HEK293 (cell line): ENCODE measurements around the gene KPNA1.

ENCODE experiments used
- GLI4 ChIP-seq: fragments of 450-650 bp; formaldehyde crosslinking; IDR thresholded peaks from 2 replicates; pipeline ENCODE4 v1.5.1; 2016; ENCODE audit warnings: missing biosample characterization, missing genetic modification characterization
- GLIS2 ChIP-seq: fragments of 450-650 bp; formaldehyde crosslinking; IDR thresholded peaks from 2 replicates; pipeline ENCODE4 v1.5.1; 2016; ENCODE audit warnings: missing biosample characterization, missing genetic modification characterization
- MEIS1 ChIP-seq: sonication (generic); formaldehyde crosslinking; IDR thresholded peaks from 2 replicates; pipeline ENCODE4 v1.8.1; 2022; ENCODE audit warnings: missing genetic modification reagents, mild to moderate bottlenecking, borderline replicate concordance
- SP7 ChIP-seq: fragments of 450-650 bp; formaldehyde crosslinking; IDR thresholded peaks from 2 replicates; pipeline ENCODE4 v1.5.1; 2016; ENCODE audit warnings: missing biosample characterization, missing genetic modification characterization
- TCF7L2 ChIP-seq: IDR thresholded peaks from 2 replicates; pipeline ENCODE4 v1.6.1; 2011; ENCODE audit warnings: low read depth, mild to moderate bottlenecking, inconsistent platforms, low read length, moderate library complexity, borderline replicate concordance
- YY2 ChIP-seq: fragments of 450-650 bp; formaldehyde crosslinking; IDR thresholded peaks from 2 replicates; pipeline ENCODE4 v1.5.1; 2016; ENCODE audit warnings: missing biosample characterization, missing genetic modification characterization
- ZFP37 ChIP-seq: fragments of 450-650 bp; formaldehyde crosslinking; IDR thresholded peaks from 2 replicates; pipeline ENCODE4 v1.5.1; 2016; ENCODE audit warnings: missing biosample characterization, missing genetic modification characterization
- ZNF112 ChIP-seq: fragments of 450-650 bp; formaldehyde crosslinking; IDR thresholded peaks from 2 replicates; pipeline ENCODE4 v1.5.0; 2017; ENCODE audit warnings: missing biosample characterization, missing genetic modification characterization
- ZNF114 ChIP-seq: fragments of 450-650 bp; formaldehyde crosslinking; IDR thresholded peaks from 2 replicates; pipeline ENCODE4 v1.5.0; 2017; ENCODE audit warnings: missing biosample characterization, missing genetic modification characterization
- ZNF121 ChIP-seq: fragments of 450-650 bp; formaldehyde crosslinking; IDR thresholded peaks from 2 replicates; pipeline ENCODE4 v1.5.1; 2016; ENCODE audit warnings: missing biosample characterization, missing genetic modification characterization
- ZNF138 ChIP-seq: fragments of 450-650 bp; formaldehyde crosslinking; IDR thresholded peaks from 2 replicates; pipeline ENCODE4 v1.5.1; 2016; ENCODE audit warnings: missing biosample characterization, missing genetic modification characterization, borderline replicate concordance
- ZNF223 ChIP-seq: fragments of 450-650 bp; formaldehyde crosslinking; IDR thresholded peaks from 2 replicates; pipeline ENCODE4 v1.5.1; 2016; ENCODE audit warnings: missing biosample characterization, missing genetic modification characterization
- ZNF311 ChIP-seq: fragments of 450-650 bp; formaldehyde crosslinking; IDR thresholded peaks from 2 replicates; pipeline ENCODE4 v1.5.1; 2017; ENCODE audit warnings: missing biosample characterization, missing genetic modification characterization, borderline replicate concordance
- ZNF324 ChIP-seq: fragments of 450-650 bp; formaldehyde crosslinking; IDR thresholded peaks from 2 replicates; pipeline ENCODE4 v1.5.1; 2016; ENCODE audit warnings: missing biosample characterization, missing genetic modification characterization
- ZNF404 ChIP-seq: fragments of 450-650 bp; formaldehyde crosslinking; IDR thresholded peaks from 2 replicates; pipeline ENCODE4 v1.5.1; 2017; ENCODE audit warnings: missing biosample characterization, missing genetic modification characterization
- ZNF433 ChIP-seq: fragments of 450-650 bp; formaldehyde crosslinking; IDR thresholded peaks from 2 replicates; pipeline ENCODE4 v1.5.1; 2016; ENCODE audit warnings: missing biosample characterization, missing genetic modification characterization, low read depth
- ZNF548 ChIP-seq: fragments of 450-650 bp; formaldehyde crosslinking; IDR thresholded peaks from 2 replicates; pipeline ENCODE4 v1.5.1; 2016; ENCODE audit warnings: missing biosample characterization, missing genetic modification characterization
- ZNF626 ChIP-seq: fragments of 450-650 bp; sonication (Bioruptor Pico); formaldehyde crosslinking; IDR thresholded peaks from 2 replicates; pipeline ENCODE4 v1.5.1; 2018; ENCODE audit warnings: missing biosample characterization, missing genetic modification characterization, inconsistent platforms
- ZNF830 ChIP-seq: fragments of 450-650 bp; IDR thresholded peaks from 2 replicates; pipeline ENCODE4 v1.5.0; 2018; ENCODE audit warnings: missing biosample characterization, missing genetic modification characterization, low read depth, mild to moderate bottlenecking, moderate library complexity
- TF ChIP-seq, protein P1 (sequence below): fragments of 450-650 bp; formaldehyde crosslinking; IDR thresholded peaks from 2 replicates; pipeline ENCODE4 v1.5.1; 2016; ENCODE audit warnings: missing biosample characterization, missing genetic modification characterization
- TF ChIP-seq, protein P2 (sequence below): sonication (generic); formaldehyde crosslinking; IDR thresholded peaks from 2 replicates; pipeline ENCODE4 v1.8.1; 2022; ENCODE audit warnings: mild to moderate bottlenecking, moderate library complexity, missing genetic modification reagents
- TF ChIP-seq, protein P3 (sequence below): fragments of 450-650 bp; formaldehyde crosslinking; IDR thresholded peaks from 2 replicates; pipeline ENCODE4 v1.5.1; 2016; ENCODE audit warnings: missing biosample characterization, missing genetic modification characterization
- TF ChIP-seq, protein P4 (sequence below): fragments of 450-650 bp; formaldehyde crosslinking; IDR thresholded peaks from 2 replicates; pipeline ENCODE4 v1.5.1; 2017; ENCODE audit warnings: missing biosample characterization, missing genetic modification characterization
- TF ChIP-seq, protein P5 (sequence below): fragments of 450-650 bp; formaldehyde crosslinking; IDR thresholded peaks from 2 replicates; pipeline ENCODE4 v1.5.1; 2016; ENCODE audit warnings: missing biosample characterization, missing genetic modification characterization
- TF ChIP-seq, protein P6 (sequence below): fragments of 450-650 bp; formaldehyde crosslinking; IDR thresholded peaks from 2 replicates; pipeline ENCODE4 v1.5.1; 2016; ENCODE audit warnings: missing biosample characterization, missing genetic modification characterization
- TF ChIP-seq, protein P7 (sequence below): fragments of 450-650 bp; formaldehyde crosslinking; IDR thresholded peaks from 2 replicates; pipeline ENCODE4 v1.5.1; 2016; ENCODE audit warnings: missing biosample characterization, missing genetic modification characterization

KPNA1 gene

DNA sequence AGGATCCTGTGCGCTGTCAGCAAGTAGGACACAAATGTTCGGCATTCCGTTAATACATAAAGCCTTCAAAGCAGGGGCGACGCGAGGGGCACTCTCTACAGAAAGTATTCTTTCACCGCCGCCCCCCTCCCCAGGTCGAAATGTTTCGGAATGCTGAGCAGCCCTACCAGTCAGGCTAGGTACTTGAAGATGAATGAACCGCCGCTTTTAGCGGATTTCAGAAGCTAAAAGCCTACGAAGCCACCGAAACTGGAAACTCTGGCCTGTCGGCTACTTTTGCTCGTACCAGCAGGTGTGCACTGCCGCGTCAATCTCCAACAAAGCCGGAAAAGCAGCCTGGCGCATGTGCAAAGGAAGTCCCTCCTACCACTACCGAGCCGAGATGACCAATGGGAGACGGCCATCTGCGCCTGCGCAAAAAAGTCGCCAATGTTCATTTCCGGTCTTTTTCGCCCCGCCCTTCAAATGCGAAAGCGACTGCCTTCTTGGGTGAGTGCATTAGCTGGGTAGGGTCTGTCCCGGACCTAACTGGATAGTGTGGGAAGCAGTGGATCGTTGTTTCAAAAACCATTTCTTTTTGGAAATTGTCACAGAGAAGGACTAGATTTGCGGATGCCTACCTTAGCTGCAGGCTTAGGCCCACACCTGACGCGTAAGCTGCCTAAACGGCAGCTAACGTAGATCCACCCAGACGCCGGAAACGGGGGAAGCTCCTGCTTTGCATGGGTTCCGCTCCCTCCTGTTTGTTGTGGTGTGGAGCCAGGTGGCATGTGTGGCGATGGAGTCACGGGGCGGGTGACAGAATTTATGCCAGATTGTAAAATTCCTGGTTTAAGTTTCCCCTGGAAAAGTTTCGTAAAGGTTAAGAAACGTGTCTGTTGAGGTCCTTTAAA, 98.7 kb downstream of the KPNA1 start, which contains the start of gene WDR5B (continued):
- TF ChIP-seq, protein P1, sequence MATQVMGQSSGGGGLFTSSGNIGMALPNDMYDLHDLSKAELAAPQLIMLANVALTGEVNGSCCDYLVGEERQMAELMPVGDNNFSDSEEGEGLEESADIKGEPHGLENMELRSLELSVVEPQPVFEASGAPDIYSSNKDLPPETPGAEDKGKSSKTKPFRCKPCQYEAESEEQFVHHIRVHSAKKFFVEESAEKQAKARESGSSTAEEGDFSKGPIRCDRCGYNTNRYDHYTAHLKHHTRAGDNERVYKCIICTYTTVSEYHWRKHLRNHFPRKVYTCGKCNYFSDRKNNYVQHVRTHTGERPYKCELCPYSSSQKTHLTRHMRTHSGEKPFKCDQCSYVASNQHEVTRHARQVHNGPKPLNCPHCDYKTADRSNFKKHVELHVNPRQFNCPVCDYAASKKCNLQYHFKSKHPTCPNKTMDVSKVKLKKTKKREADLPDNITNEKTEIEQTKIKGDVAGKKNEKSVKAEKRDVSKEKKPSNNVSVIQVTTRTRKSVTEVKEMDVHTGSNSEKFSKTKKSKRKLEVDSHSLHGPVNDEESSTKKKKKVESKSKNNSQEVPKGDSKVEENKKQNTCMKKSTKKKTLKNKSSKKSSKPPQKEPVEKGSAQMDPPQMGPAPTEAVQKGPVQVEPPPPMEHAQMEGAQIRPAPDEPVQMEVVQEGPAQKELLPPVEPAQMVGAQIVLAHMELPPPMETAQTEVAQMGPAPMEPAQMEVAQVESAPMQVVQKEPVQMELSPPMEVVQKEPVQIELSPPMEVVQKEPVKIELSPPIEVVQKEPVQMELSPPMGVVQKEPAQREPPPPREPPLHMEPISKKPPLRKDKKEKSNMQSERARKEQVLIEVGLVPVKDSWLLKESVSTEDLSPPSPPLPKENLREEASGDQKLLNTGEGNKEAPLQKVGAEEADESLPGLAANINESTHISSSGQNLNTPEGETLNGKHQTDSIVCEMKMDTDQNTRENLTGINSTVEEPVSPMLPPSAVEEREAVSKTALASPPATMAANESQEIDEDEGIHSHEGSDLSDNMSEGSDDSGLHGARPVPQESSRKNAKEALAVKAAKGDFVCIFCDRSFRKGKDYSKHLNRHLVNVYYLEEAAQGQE (tag by site-specific recombination) = no peak
- TF ChIP-seq, protein P2, sequence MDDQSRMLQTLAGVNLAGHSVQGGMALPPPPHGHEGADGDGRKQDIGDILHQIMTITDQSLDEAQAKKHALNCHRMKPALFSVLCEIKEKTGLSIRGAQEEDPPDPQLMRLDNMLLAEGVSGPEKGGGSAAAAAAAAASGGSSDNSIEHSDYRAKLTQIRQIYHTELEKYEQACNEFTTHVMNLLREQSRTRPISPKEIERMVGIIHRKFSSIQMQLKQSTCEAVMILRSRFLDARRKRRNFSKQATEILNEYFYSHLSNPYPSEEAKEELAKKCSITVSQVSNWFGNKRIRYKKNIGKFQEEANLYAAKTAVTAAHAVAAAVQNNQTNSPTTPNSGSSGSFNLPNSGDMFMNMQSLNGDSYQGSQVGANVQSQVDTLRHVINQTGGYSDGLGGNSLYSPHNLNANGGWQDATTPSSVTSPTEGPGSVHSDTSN (CRISPR knock-in tag) = no peak
- TF ChIP-seq ZNF324 (no peak), ZNF548 (no peak), YY2 (tag by site-specific recombination) (no peak), ZNF404 (tag by site-specific recombination) (no peak), ZFP37 (tag by site-specific recombination) (0 out of 2 replicates have a peak, but pooled peaks have one; percentile 25), ZNF433 (tag by site-specific recombination) (no peak), ZNF626 (tag by site-specific recombination) (no peak), ZNF830 (tag by site-specific recombination) (no peak), GLI4 (no peak), ZNF138 (tag by site-specific recombination) (no peak), ZNF112 (tag by site-specific recombination) (no peak), ZNF121 (tag by site-specific recombination) (no peak), ZNF311 (tag by site-specific recombination) (no peak), MEIS1 (CRISPR knock-in tag) (no peak), GLIS2 (tag by site-specific recombination) (no peak), SP7 (tag by site-specific recombination) (peak; percentile 55), ZNF223 (tag by site-specific recombination) (no peak), TCF7L2 (no peak), ZNF114 (tag by site-specific recombination) (no peak)
- TF ChIP-seq, protein P3, sequence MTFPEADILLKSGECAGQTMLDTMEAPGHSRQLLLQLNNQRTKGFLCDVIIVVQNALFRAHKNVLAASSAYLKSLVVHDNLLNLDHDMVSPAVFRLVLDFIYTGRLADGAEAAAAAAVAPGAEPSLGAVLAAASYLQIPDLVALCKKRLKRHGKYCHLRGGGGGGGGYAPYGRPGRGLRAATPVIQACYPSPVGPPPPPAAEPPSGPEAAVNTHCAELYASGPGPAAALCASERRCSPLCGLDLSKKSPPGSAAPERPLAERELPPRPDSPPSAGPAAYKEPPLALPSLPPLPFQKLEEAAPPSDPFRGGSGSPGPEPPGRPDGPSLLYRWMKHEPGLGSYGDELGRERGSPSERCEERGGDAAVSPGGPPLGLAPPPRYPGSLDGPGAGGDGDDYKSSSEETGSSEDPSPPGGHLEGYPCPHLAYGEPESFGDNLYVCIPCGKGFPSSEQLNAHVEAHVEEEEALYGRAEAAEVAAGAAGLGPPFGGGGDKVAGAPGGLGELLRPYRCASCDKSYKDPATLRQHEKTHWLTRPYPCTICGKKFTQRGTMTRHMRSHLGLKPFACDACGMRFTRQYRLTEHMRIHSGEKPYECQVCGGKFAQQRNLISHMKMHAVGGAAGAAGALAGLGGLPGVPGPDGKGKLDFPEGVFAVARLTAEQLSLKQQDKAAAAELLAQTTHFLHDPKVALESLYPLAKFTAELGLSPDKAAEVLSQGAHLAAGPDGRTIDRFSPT (tag by site-specific recombination) = no peak
- TF ChIP-seq, protein P4, sequence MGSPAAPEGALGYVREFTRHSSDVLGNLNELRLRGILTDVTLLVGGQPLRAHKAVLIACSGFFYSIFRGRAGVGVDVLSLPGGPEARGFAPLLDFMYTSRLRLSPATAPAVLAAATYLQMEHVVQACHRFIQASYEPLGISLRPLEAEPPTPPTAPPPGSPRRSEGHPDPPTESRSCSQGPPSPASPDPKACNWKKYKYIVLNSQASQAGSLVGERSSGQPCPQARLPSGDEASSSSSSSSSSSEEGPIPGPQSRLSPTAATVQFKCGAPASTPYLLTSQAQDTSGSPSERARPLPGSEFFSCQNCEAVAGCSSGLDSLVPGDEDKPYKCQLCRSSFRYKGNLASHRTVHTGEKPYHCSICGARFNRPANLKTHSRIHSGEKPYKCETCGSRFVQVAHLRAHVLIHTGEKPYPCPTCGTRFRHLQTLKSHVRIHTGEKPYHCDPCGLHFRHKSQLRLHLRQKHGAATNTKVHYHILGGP (tag by site-specific recombination) = no peak
- TF ChIP-seq, protein P5, sequence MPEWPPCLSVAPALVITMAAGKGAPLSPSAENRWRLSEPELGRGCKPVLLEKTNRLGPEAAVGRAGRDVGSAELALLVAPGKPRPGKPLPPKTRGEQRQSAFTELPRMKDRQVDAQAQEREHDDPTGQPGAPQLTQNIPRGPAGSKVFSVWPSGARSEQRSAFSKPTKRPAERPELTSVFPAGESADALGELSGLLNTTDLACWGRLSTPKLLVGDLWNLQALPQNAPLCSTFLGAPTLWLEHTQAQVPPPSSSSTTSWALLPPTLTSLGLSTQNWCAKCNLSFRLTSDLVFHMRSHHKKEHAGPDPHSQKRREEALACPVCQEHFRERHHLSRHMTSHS (tag by site-specific recombination) = no peak
- TF ChIP-seq, protein P6, sequence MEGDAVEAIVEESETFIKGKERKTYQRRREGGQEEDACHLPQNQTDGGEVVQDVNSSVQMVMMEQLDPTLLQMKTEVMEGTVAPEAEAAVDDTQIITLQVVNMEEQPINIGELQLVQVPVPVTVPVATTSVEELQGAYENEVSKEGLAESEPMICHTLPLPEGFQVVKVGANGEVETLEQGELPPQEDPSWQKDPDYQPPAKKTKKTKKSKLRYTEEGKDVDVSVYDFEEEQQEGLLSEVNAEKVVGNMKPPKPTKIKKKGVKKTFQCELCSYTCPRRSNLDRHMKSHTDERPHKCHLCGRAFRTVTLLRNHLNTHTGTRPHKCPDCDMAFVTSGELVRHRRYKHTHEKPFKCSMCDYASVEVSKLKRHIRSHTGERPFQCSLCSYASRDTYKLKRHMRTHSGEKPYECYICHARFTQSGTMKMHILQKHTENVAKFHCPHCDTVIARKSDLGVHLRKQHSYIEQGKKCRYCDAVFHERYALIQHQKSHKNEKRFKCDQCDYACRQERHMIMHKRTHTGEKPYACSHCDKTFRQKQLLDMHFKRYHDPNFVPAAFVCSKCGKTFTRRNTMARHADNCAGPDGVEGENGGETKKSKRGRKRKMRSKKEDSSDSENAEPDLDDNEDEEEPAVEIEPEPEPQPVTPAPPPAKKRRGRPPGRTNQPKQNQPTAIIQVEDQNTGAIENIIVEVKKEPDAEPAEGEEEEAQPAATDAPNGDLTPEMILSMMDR (tag by site-specific recombination) = 0 out of 2 replicates have a peak, but pooled peaks have one; percentile 12
- TF ChIP-seq, protein P7, sequence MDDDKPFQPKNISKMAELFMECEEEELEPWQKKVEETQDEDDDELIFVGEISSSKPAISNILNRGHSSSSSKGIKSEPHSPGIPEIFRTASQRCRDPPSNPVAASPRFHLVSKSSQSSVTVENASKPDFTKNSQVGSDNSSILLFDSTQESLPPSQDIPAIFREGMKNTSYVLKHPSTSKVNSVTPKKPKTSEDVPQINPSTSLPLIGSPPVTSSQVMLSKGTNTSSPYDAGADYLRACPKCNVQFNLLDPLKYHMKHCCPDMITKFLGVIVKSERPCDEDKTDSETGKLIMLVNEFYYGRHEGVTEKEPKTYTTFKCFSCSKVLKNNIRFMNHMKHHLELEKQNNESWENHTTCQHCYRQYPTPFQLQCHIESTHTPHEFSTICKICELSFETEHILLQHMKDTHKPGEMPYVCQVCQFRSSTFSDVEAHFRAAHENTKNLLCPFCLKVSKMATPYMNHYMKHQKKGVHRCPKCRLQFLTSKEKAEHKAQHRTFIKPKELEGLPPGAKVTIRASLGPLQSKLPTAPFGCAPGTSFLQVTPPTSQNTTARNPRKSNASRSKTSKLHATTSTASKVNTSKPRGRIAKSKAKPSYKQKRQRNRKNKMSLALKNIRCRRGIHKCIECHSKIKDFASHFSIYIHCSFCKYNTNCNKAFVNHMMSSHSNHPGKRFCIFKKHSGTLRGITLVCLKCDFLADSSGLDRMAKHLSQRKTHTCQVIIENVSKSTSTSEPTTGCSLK = no peak
